K562 (cell line): Measurements from ENCODE around the gene FASTK. TPM values are rescaled to one million over a fixed set of nuclear protein-coding genes. Genes with fewer than 3 reads are reported as not detected.

ENCODE experiments used
- ATAC-seq: fragments of 200-7000 bp; cut with Tn5 transposase; 3 replicates; pipeline ENCODE4 v1.9.1; 2020; ENCODE audit warnings: moderate library complexity
- BruUV-seq: library from RNA; stranded (reverse); fragments of 400-500 nt; replicated peaks from 2 replicates; lab custom pipeline; 2021; lab: Mats Ljungman, UMichigan
- CTCF ChIA-PET: fragments of 300-600 bp; formaldehyde crosslinking; extraction: SDS; loops from one replicate; lab custom pipeline; 2021; ENCODE audit warnings: low intra/inter-chr PET ratio; lab: Yijun Ruan, JAX
- POLR2A ChIA-PET: fragments of 300-600, 350-650 bp; sonication (Branson Sonifier 250); formaldehyde crosslinking; extraction: SDS; loops from one replicate; lab custom pipeline; 2021; ENCODE audit warnings: antibody characterized with exemption, inconsistent platforms; lab: Yijun Ruan, JAX
- DNase-seq, 4 experiments: peaks; one replicate each; pipeline versions ENCODE4 v3.0.0 to v3.0.0-alpha.2; 2011 to 2018; ENCODE audit warnings: low spot score in 3 of 4, mixed read lengths in 3 of 4; ENCODE audit errors: extremely low read depth in 1 of 4
- FAIRE-seq: peaks from 2 replicates; lab custom pipeline; 2011; peaks lifted over from hg19 to GRCh38; lab: Jason Lieb, UNC
- H2AFZ ChIP-seq: 2 replicates; pipeline ENCODE4 v1.6.0; 2011; ENCODE audit warnings: low read depth, low read length, control low read depth, inconsistent platforms
- H3K27ac ChIP-seq: fragments of 200-600 bp; 3 replicates; pipeline ENCODE4 v1.8.0; 2011; ENCODE audit warnings: low read depth, mild to moderate bottlenecking, control low read depth, inconsistent platforms, low read length, moderate library complexity, mixed read lengths; ENCODE audit errors: extremely low read depth
- H3K27me3 ChIP-seq, 2 experiments: fragments of 300-600 bp in 1 of 2; 2 replicates in 1 of 2; 3 replicates in 1 of 2; pipeline versions ENCODE4 v1.6.0 to v1.8.0; 2011; ENCODE audit warnings: inconsistent platforms in 2 of 2, low read length in 2 of 2, mild to moderate bottlenecking in 1 of 2, mixed read lengths in 1 of 2, moderate library complexity in 1 of 2; ENCODE audit not compliant: control insufficient read depth in 2 of 2, insufficient read depth in 2 of 2
- H3K36me3 ChIP-seq: fragments of 300-600 bp; 3 replicates; pipeline ENCODE4 v1.8.0; 2011; ENCODE audit warnings: mild to moderate bottlenecking, low read length, inconsistent platforms; ENCODE audit not compliant: control insufficient read depth, insufficient read depth
- H3K4me1 ChIP-seq, 2 experiments: fragments of 200-600 bp in 1 of 2; replicated peaks in 1 of 2; 2 replicates in 1 of 2; 3 replicates in 1 of 2; pipeline versions ENCODE4 v1.5.1 to v1.8.0; 2011; ENCODE audit warnings: inconsistent platforms in 2 of 2, low read length in 2 of 2, mild to moderate bottlenecking in 1 of 2, mixed read lengths in 1 of 2, moderate library complexity in 1 of 2; ENCODE audit not compliant: control insufficient read depth in 2 of 2, insufficient read depth in 2 of 2
- H3K4me2 ChIP-seq: 2 replicates; pipeline ENCODE4 v1.6.1; 2011; ENCODE audit warnings: low read length, control low read depth, inconsistent platforms, mixed read lengths; ENCODE audit not compliant: insufficient read depth
- H3K4me3 ChIP-seq: fragments of 200-600 bp; sonication (generic), shearing (Covaris generic); 2 replicates; pipeline ENCODE4 v1.5.1; 2016; ENCODE audit warnings: control low read depth, inconsistent platforms
- H3K79me2 ChIP-seq: fragments of 200-600 bp; 3 replicates; pipeline ENCODE4 v1.8.0; 2011; ENCODE audit warnings: low read length, inconsistent platforms; ENCODE audit not compliant: control insufficient read depth, insufficient read depth
- H3K9ac ChIP-seq, 2 experiments: 2 replicates each; pipeline versions ENCODE4 v1.6.0 to v1.6.1; 2011; ENCODE audit warnings: low read depth in 2 of 2, low read length in 2 of 2, control low read depth in 1 of 2, inconsistent platforms in 1 of 2, mild to moderate bottlenecking in 1 of 2, mixed read lengths in 1 of 2; ENCODE audit not compliant: insufficient read depth in 1 of 2
- H3K9me1 ChIP-seq: one replicate; pipeline ENCODE4 v1.6.0; 2011; ENCODE audit warnings: inconsistent platforms, mild to moderate bottlenecking, low read length, moderate library complexity; ENCODE audit not compliant: control insufficient read depth, insufficient read depth
- H3K9me3 ChIP-seq: replicated peaks from 2 replicates; pipeline ENCODE4 v1.5.1; 2011; ENCODE audit warnings: low read depth, low read length, inconsistent platforms; ENCODE audit not compliant: control insufficient read depth, insufficient read depth
- H4K20me1 ChIP-seq: replicated peaks from 2 replicates; pipeline ENCODE4 v1.6.1; 2011; ENCODE audit warnings: low read length, inconsistent platforms, mixed read lengths; ENCODE audit not compliant: control insufficient read depth, insufficient read depth
- BRCA1 ChIP-seq, 2 experiments: fragments of 450-650 bp in 1 of 2; sonication (generic) in 1 of 2; formaldehyde crosslinking in 1 of 2; IDR thresholded peaks; 2 replicates each; pipeline versions ENCODE4 v1.5.0 to v1.6.1; 2017 to 2020; ENCODE audit warnings: mild to moderate bottlenecking in 1 of 2, missing genetic modification reagents in 1 of 2
- BRD4 ChIP-seq: fragments of 200-600 bp; sonication (generic); IDR thresholded peaks from 2 replicates; pipeline ENCODE4 v1.6.1; 2017; ENCODE audit warnings: inconsistent platforms
- CCNT2 ChIP-seq: IDR thresholded peaks from 2 replicates; pipeline ENCODE4 v1.6.1; 2011; ENCODE audit warnings: borderline replicate concordance, low read depth, mild to moderate bottlenecking, moderate library complexity, mixed read lengths, low read length; ENCODE audit not compliant: insufficient read length; ENCODE audit errors: extremely low read depth
- DPF2 ChIP-seq: fragments of 450-650 bp; IDR thresholded peaks from 2 replicates; pipeline ENCODE4 v1.6.1; 2016
- EGR1 ChIP-seq: fragments of 450-650 bp; conservative IDR thresholded peaks from 2 replicates; pipeline ENCODE4 v1.6.1; 2017; ENCODE audit warnings: mild to moderate bottlenecking
- EP400 ChIP-seq: fragments of 450-650 bp; IDR thresholded peaks from 2 replicates; pipeline ENCODE4 v1.6.1; 2017; ENCODE audit warnings: antibody characterized with exemption, mild to moderate bottlenecking, moderate library complexity
- FIP1L1 ChIP-seq: fragments of 200-400 bp; formaldehyde crosslinking; IDR thresholded peaks from 2 replicates; pipeline ENCODE4 v1.6.1; 2018; ENCODE audit warnings: mild to moderate bottlenecking, low read depth, low read length; ENCODE audit not compliant: poor library complexity, severe bottlenecking
- IRF2 ChIP-seq: sonication (generic); formaldehyde crosslinking; IDR thresholded peaks from 2 replicates; pipeline ENCODE4 v1.8.1; 2022; ENCODE audit warnings: mild to moderate bottlenecking, missing genetic modification reagents
- MTF1 ChIP-seq: fragments of 250-450 bp; sonication (Bioruptor Pico); IDR thresholded peaks from 2 replicates; pipeline ENCODE4 v1.9.0; 2021; ENCODE audit warnings: moderate library complexity, mild to moderate bottlenecking, inconsistent platforms, borderline replicate concordance
- NCOR1 ChIP-seq: fragments of 450-650 bp; IDR thresholded peaks from 2 replicates; pipeline ENCODE4 v1.6.1; 2016; ENCODE audit warnings: mild to moderate bottlenecking, moderate library complexity
- NFIC ChIP-seq: fragments of 450-650 bp; IDR thresholded peaks from 2 replicates; pipeline ENCODE4 v1.6.1; 2017; ENCODE audit warnings: mild to moderate bottlenecking, inconsistent platforms
- NR2F6 ChIP-seq: fragments of 450-650 bp; formaldehyde crosslinking; IDR thresholded peaks from 2 replicates; pipeline ENCODE4 v1.4.0; 2020; ENCODE audit warnings: mild to moderate bottlenecking
- PHF21A ChIP-seq: fragments of 450-650 bp; IDR thresholded peaks from 2 replicates; pipeline ENCODE4 v1.6.1; 2017; ENCODE audit warnings: low read depth, borderline replicate concordance
- POLR2G ChIP-seq: fragments of 200-400 bp; formaldehyde crosslinking; IDR thresholded peaks from 2 replicates; pipeline ENCODE4 v1.6.1; 2017; ENCODE audit warnings: low read depth, mild to moderate bottlenecking, antibody characterized with exemption, low read length, moderate library complexity
- POLR3G ChIP-seq: IDR thresholded peaks from 2 replicates; pipeline ENCODE4 v1.6.1; 2011; ENCODE audit not compliant: insufficient read length, insufficient replicate concordance; ENCODE audit errors: extremely low read depth
- SRSF7 ChIP-seq: fragments of 200-400 bp; formaldehyde crosslinking; optimal IDR thresholded peaks from 2 replicates; pipeline ENCODE3; 2017; ENCODE audit warnings: mild to moderate bottlenecking, low read depth, low read length
- U2AF1 ChIP-seq: fragments of 200-400 bp; formaldehyde crosslinking; optimal IDR thresholded peaks from 2 replicates; pipeline ENCODE3; 2017; ENCODE audit warnings: mild to moderate bottlenecking, low read depth, low read length, moderate library complexity
- ZKSCAN1 ChIP-seq: fragments of 150-350 bp; IDR thresholded peaks from 2 replicates; pipeline ENCODE4 v1.6.1; 2016; ENCODE audit warnings: low read depth, low read length
- ZNF140 ChIP-seq: fragments of 250-450 bp; sonication (Bioruptor Pico); IDR thresholded peaks from 2 replicates; pipeline ENCODE4 v1.8.0; 2021; ENCODE audit warnings: moderate library complexity, mild to moderate bottlenecking, inconsistent platforms
- ZNF24 ChIP-seq: fragments of 450-650 bp; IDR thresholded peaks from 2 replicates; pipeline ENCODE4 v1.6.1; 2016
- ZNF354B ChIP-seq: fragments of 250-450 bp; sonication (Bioruptor Pico); IDR thresholded peaks from 2 replicates; pipeline ENCODE4 v1.4.0; 2020
- ZNF57 ChIP-seq: fragments of 450-650 bp; formaldehyde crosslinking; IDR thresholded peaks from 2 replicates; pipeline ENCODE4 v1.4.0; 2020; ENCODE audit warnings: mild to moderate bottlenecking, moderate library complexity
- ZNF76 ChIP-seq: fragments of 250-450 bp; sonication (Bioruptor Pico); IDR thresholded peaks from 2 replicates; pipeline ENCODE4 v1.4.0; 2020; ENCODE audit warnings: mild to moderate bottlenecking, moderate library complexity, borderline replicate concordance
- WGBS: fragments of 100-300 bp; shearing (Covaris generic); methylation state at CpG from one replicate; pipeline ENCODE4 v1.1.6; 2016; ENCODE audit warnings: low coverage, mixed read lengths; ENCODE audit not compliant: insufficient coverage; ENCODE audit errors: missing lambda C conversion rate; 5-methylcytosine and 5-hydroxymethylcytosine counted together
- in situ Hi-C: fragments of 300-500 bp; cut with MboI; formaldehyde crosslinking; loops from 4 replicates; pipeline ENCODE4 v1.15.0; 2018; ENCODE audit warnings: inconsistent platforms, mixed read lengths
- intact Hi-C: fragments of 100-400 bp; cut with micrococcal nuclease; formaldehyde crosslinking; loops from 2 replicates; pipeline ENCODE4 v1.14.2; 2022
- polyA plus RNA-seq, 8 experiments: library from polyadenylated mRNA; depleted of rRNA in 4 of 8; stranded (reverse) in 5 of 8; unstranded in 3 of 8; fragments of >200 nt; fragmentation: Nextera tagmentation in 2 of 8; fragmentation: Illumina TruSeq in 1 of 8; extraction: Ambion mirVana in 2 of 8; extraction: Trizol in 1 of 8; gene quantifications; 2 replicates each; pipeline versions ENCODE4 v1.2.1 to v1.2.3, GENCODE V29; 2011 to 2014; ENCODE audit warnings: inconsistent platforms in 1 of 8, missing spikeins in 1 of 8
- total RNA-seq, 7 experiments: library from RNA; depleted of rRNA in 6 of 7; stranded (reverse); fragments of >200 nt in 6 of 7; fragmentation: Illumina TruSeq in 2 of 7; extraction: Trizol in 2 of 7; gene quantifications; 2 replicates each; pipeline versions ENCODE4 v1.2.1 to v1.2.3, GENCODE V29; 2011 to 2021; ENCODE audit warnings: low replicate concordance in 1 of 7
- TF ChIP-seq, protein P1 (sequence below): IDR thresholded peaks from 3 replicates; pipeline ENCODE4 v1.6.1; 2011; ENCODE audit warnings: borderline replicate concordance, mild to moderate bottlenecking; ENCODE audit not compliant: insufficient read length, insufficient read depth

Gene FASTK
- total and polyA plus RNA-seq, 9 of the 15 experiments (the other 6 are each of a cell fraction or from before 2014, with no cell fraction given): 0.51 to 150 (median 48.2) TPM

DNA sequence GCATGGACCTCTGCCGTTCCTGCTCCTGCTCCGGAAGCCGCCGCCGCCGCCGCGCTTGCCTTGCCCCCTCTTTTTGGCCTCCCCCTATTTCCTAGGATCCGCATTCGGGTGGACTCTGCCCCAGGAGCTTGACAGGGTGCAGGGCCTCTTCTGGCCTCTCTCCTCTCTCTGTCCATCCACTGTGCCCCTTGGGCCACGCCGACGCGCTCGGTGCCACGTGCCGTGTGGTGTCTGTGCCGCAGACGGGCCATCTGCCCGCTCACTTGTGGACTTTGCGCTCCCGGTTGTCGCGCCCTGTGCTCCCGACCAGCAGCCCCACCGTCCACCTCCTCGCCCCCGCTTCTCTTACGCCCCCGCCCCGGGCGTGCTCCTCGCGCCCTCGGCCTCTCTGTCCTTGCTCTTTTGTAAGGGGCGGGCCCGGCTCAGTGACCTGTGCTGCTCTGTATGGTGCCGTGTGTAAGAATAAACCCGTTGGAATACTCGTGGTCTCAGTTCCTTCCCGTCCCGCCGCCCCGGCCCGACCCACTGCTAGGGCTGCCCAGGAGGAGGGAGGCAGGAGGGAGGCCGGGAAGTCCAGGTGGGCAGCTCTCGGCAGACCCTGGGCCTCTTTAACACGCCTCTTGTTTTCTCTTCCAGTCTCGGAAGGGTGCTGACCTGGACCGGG is 42.7 kb upstream of the FASTK start:
- intact Hi-C loops (no loop called here), in situ Hi-C loops (no loop called here)
- peaks cover 5% of the 10 kb centered on the region for H3K9me1 ChIP-seq
- no peak overlapping the region for H3K4me3 ChIP-seq
- H3K27me3 ChIP-seq: no peaks in the 10 kb centered on the region; a peak in 1 of 5 replicates
- H4K20me1 ChIP-seq: peaks cover 15% of the 10 kb centered on the region
- peaks cover 10% of the 10 kb centered on the region; the same call in 2 of the 3 replicates for H3K79me2 ChIP-seq
- CTCF ChIA-PET: interaction anchor here (0.6 to 4.4 kb wide), 9 partner anchors 11 to 326 kb away, joined by 3 to 74 read pairs (median 6); partner anchors contain the start of gene GBX1
- FAIRE-seq (no peak), ATAC-seq (peak; percentile 10), DNase-seq (no peak)
- peaks cover 95% of the 10 kb centered on the region for H3K36me3 ChIP-seq
- 90% methylated on average over 48 of the region's 50 CpGs for WGBS
- H3K4me2 ChIP-seq: no peak overlapping the region
- H3K4me1 ChIP-seq: peaks cover 0 to 49% of the 10 kb centered on the region in 2 experiments; a peak in 1 of 5 replicates
- 0 out of 4 replicates have a peak overlapping the region, but pooled peaks of 1 of the 2 experiments have one; percentile 1 for H3K9ac ChIP-seq
- no TSS peak for BruUV-seq
- no peak overlapping the region for H3K27ac ChIP-seq
- H2AFZ ChIP-seq: no peak overlapping the region
- H3K9me3 ChIP-seq: no peaks in the 10 kb centered on the region
- POLR2A ChIA-PET: interaction anchor here (0.9 to 1.2 kb wide), 5 partner anchors 9 to 121 kb away, joined by 3 to 7 read pairs (median 4); no protein-coding TSS in a partner anchor
- TF ChIP-seq BRCA1 (IDR thresholded peaks at IDR 0.05): no peak
- 0 out of 2 replicates have a peak, but pooled peaks have one; percentile 56 for TF ChIP-seq BRCA1 (CRISPR knock-in tag; IDR thresholded peaks at IDR 0.05)
- TF ChIP-seq ZNF140: no peak
- TF ChIP-seq, protein P1, sequence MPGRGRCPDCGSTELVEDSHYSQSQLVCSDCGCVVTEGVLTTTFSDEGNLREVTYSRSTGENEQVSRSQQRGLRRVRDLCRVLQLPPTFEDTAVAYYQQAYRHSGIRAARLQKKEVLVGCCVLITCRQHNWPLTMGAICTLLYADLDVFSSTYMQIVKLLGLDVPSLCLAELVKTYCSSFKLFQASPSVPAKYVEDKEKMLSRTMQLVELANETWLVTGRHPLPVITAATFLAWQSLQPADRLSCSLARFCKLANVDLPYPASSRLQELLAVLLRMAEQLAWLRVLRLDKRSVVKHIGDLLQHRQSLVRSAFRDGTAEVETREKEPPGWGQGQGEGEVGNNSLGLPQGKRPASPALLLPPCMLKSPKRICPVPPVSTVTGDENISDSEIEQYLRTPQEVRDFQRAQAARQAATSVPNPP: no peak
- TF ChIP-seq EGR1: peak; percentile 51; the same call in 1 of the 2 replicates
- TF ChIP-seq ZNF24: no peak
- TF ChIP-seq POLR3G: no peak
- no peak for TF ChIP-seq U2AF1
- TF ChIP-seq ZNF354B: no peak
- no peak for TF ChIP-seq EP400
- no peak for TF ChIP-seq BRD4
- no peak for TF ChIP-seq ZKSCAN1
- no peak for TF ChIP-seq ZNF57 (CRISPR knock-in tag)
- no peak for TF ChIP-seq SRSF7
- TF ChIP-seq NFIC: no peak
- TF ChIP-seq FIP1L1: peak; percentile 50
- 0 out of 2 replicates have a peak, but pooled peaks have one; percentile 29 for TF ChIP-seq ZNF76 (CRISPR knock-in tag)
- no peak for TF ChIP-seq NCOR1
- TF ChIP-seq MTF1 (CRISPR knock-in tag): 0 out of 2 replicates have a peak, but pooled peaks have one; percentile 26
- TF ChIP-seq IRF2 (CRISPR knock-in tag): 0 out of 2 replicates have a peak, but pooled peaks have one; percentile 18
- 0 out of 2 replicates have a peak, but pooled peaks have one; percentile 42 for TF ChIP-seq NR2F6
- no peak for TF ChIP-seq DPF2
- peak; percentile 63 for TF ChIP-seq POLR2G
- no peak for TF ChIP-seq CCNT2
- no peak for TF ChIP-seq PHF21A
